HG03378 (cell line): ENCODE data around the gene OR2V2.
"Not testable (repeated sequence)": the region's sequence is repeated elsewhere in the genome, so short reads cannot be mapped to it uniquely, and the experiment has no call there.

Experiments
- ATAC-seq: cut with Tn5 transposase; IDR thresholded peaks from one replicate; pipeline ENCODE4 v1.9.1; 2021; ENCODE audit warnings: mild to moderate bottlenecking, moderate library complexity; ENCODE audit not compliant: unreplicated experiment

OR2V2 gene

GRCh38 chr5:181168595-181169118, 21.3 kb downstream of the OR2V2 start:
- ATAC-seq, result no peak

GRCh38 chr5:181169459-181170236, 22.3 kb downstream of the OR2V2 start:
- not testable (repeated sequence) for ATAC-seq

- ATAC-seq, result no peak
Observed at GRCh38 chr5:181170237-181170825, 22.9 kb downstream of the OR2V2 start.

GRCh38 chr5:181170996-181171395, 23.6 kb downstream of the OR2V2 start:
- ATAC-seq, result no peak

GRCh38 chr5:181171782-181172181, 24.4 kb downstream of the OR2V2 start:
- no peak for ATAC-seq

- ATAC-seq, result peak; percentile 15
Observed at GRCh38 chr5:181173027-181173419, 25.6 kb downstream of the OR2V2 start.

- peak; percentile 42 for ATAC-seq
Observed at GRCh38 chr5:181173420-181174342, 26.3 kb downstream of the OR2V2 start.

- ATAC-seq, result no peak
Observed at GRCh38 chr5:181176254-181176952, 29.0 kb downstream of the OR2V2 start.

GRCh38 chr5:181177559-181177958, 30.2 kb downstream of the OR2V2 start:
- ATAC-seq, result not testable (repeated sequence)

GRCh38 chr5:181181650-181182565, 34.5 kb downstream of the OR2V2 start:
- peak; percentile 56 for ATAC-seq

- no peak for ATAC-seq
Observed at GRCh38 chr5:181182651-181183050, 35.3 kb downstream of the OR2V2 start.

- ATAC-seq, result no peak
Observed at GRCh38 chr5:181184845-181185216, 37.4 kb downstream of the OR2V2 start.

GRCh38 chr5:181185560-181185959, 38.2 kb downstream of the OR2V2 start:
- no peak for ATAC-seq

GRCh38 chr5:181186022-181186421, 38.6 kb downstream of the OR2V2 start:
- no peak for ATAC-seq

- no peak for ATAC-seq
Observed at GRCh38 chr5:181186986-181187499, 39.7 kb downstream of the OR2V2 start.

GRCh38 chr5:181187500-181188213, 40.3 kb downstream of the OR2V2 start:
- ATAC-seq, result no peak

- ATAC-seq, result peak; percentile 18
Observed at GRCh38 chr5:181188700-181189362, 41.4 kb downstream of the OR2V2 start.

- ATAC-seq, result no peak
Observed at GRCh38 chr5:181189363-181189961, 42.1 kb downstream of the OR2V2 start.
